ENCODE measurements around the gene SEMG2. TPM values are rescaled to one million over a fixed set of nuclear protein-coding genes. Genes with fewer than 3 reads are reported as not detected.

Gene SEMG2
- total and polyA plus RNA-seq, 10 of the 15 experiments (the other 5 are each of a cell fraction or from before 2014, with no cell fraction given) = not detected

DNA sequence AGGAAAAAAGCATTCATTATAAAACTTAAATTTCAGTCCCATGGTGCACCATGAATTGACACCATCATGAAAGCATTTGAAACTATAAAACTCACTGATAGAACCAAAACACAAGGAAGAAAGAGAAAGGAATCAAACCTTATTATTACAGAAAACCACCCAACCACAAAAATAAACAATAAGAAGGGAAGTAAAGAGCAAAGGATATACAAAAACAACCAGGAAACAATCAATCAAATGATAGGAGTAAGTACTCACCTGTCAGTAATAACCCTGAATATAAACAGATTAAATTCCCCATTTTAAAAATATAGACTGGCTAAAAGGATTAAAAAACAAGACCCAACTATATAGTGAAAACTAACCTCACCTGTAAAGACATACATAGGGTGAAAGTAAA is 27.4 kb downstream of the SEMG2 start (continued):
- TF ChIP-seq, protein P1, sequence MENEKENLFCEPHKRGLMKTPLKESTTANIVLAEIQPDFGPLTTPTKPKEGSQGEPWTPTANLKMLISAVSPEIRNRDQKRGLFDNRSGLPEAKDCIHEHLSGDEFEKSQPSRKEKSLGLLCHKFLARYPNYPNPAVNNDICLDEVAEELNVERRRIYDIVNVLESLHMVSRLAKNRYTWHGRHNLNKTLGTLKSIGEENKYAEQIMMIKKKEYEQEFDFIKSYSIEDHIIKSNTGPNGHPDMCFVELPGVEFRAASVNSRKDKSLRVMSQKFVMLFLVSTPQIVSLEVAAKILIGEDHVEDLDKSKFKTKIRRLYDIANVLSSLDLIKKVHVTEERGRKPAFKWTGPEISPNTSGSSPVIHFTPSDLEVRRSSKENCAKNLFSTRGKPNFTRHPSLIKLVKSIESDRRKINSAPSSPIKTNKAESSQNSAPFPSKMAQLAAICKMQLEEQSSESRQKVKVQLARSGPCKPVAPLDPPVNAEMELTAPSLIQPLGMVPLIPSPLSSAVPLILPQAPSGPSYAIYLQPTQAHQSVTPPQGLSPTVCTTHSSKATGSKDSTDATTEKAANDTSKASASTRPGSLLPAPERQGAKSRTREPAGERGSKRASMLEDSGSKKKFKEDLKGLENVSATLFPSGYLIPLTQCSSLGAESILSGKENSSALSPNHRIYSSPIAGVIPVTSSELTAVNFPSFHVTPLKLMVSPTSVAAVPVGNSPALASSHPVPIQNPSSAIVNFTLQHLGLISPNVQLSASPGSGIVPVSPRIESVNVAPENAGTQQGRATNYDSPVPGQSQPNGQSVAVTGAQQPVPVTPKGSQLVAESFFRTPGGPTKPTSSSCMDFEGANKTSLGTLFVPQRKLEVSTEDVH (IDR thresholded peaks at IDR 0.05; ENCODE audit: low read depth, partially characterized antibody) = no peak

DNA sequence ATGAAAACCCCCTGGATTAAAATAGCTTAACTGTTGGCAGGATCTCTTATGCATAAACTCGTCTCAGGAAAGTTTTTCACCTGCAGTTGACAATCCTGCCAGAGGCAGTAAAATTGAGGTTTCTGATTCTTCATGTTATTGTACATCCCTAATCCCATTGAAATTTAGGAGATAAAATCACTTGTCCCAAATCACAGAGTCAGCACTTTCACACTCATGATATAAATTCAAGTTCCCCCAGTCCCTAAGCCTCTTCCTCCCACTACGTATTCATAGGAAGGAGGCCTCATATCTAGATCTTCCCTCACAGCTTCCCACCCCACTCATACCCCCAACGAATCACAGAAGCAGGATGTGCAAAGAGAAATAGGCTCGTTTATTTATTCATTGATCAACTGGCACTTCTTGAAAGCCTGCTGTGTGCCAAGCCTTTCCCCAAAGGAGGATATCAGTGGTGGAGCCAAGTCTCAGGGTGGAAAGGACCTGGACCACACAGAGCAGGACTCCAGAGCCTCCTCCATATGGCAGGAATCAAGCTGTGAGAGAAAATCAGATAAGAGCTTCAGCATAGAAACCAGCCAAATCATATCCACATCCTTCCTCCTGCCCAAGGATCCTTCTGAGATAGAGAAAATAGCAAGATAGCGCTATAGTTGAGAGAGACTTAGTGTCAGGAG is 30.8 kb downstream of the SEMG2 start:
- intact Hi-C loops (cut with micrococcal nuclease; ENCODE audit: unreplicated experiment) = no loop called here
- ChIA-PET RAD21 (ENCODE audit: unreplicated experiment) (no interaction called here), POLR2A (no interaction called here), SMC1A (ENCODE audit: uncharacterized antibody, unreplicated experiment) (no interaction called here), CTCF (no interaction called here)
- H3K27ac ChIP-seq (ENCODE audit: control insufficient read depth, insufficient read depth) = no peak overlapping the region
- peaks cover 4% of the 10 kb centered on the region for H3K4me1 ChIP-seq (ENCODE audit: control insufficient read depth, insufficient read depth, low read length)
- FAIRE-seq (no peak), ATAC-seq (no peak), DNase-seq (ENCODE audit: low read depth, low spot score) (no peak)
- BruUV-seq (replicated peaks) = no TSS peak
- no peak overlapping the region for H3K4me3 ChIP-seq
- H3K27me3 ChIP-seq (replicated peaks in 1 of 2; ENCODE audit: control insufficient read depth in 2 of 2, insufficient read depth in 2 of 2, low read length in 1 of 2) = peaks cover 0 to 12% of the 10 kb centered on the region in 2 experiments; a peak in 3 of 4 replicates
- 8% methylated on average over 5 of the region's 5 CpGs for WGBS (ENCODE audit: insufficient coverage, insufficient replicate concordance, low lambda C conversion rate, missing lambda C conversion rate)
- no peak overlapping the region for H3K9ac ChIP-seq (ENCODE audit: control insufficient read depth, insufficient read depth, low read length)
- H2AFZ ChIP-seq (ENCODE audit: control insufficient read depth, low read depth, low read length) = no peak overlapping the region
- no peaks in the 10 kb centered on the region for H4K20me1 ChIP-seq (ENCODE audit: control insufficient read depth, insufficient read depth)
- no peaks in the 10 kb centered on the region for H3K9me3 ChIP-seq (replicated peaks; ENCODE audit: control insufficient read depth, insufficient read depth, low read length)
- no peaks in the 10 kb centered on the region for H3K36me3 ChIP-seq (ENCODE audit: control insufficient read depth in 2 of 2, insufficient read depth in 2 of 2, low read length in 1 of 2)
- H3K4me2 ChIP-seq (ENCODE audit: control insufficient read depth, insufficient read depth) = no peak overlapping the region
- H3K79me2 ChIP-seq (ENCODE audit: control insufficient read depth, insufficient read depth, low read length) = no peaks in the 10 kb centered on the region
- in situ Hi-C loops (cut with MboI) = no loop called here
- no peak for TF ChIP-seq CREM (IDR thresholded peaks at IDR 0.05; ENCODE audit: low read depth)
- TF ChIP-seq, protein P2, sequence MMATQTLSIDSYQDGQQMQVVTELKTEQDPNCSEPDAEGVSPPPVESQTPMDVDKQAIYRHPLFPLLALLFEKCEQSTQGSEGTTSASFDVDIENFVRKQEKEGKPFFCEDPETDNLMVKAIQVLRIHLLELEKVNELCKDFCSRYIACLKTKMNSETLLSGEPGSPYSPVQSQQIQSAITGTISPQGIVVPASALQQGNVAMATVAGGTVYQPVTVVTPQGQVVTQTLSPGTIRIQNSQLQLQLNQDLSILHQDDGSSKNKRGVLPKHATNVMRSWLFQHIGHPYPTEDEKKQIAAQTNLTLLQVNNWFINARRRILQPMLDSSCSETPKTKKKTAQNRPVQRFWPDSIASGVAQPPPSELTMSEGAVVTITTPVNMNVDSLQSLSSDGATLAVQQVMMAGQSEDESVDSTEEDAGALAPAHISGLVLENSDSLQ (IDR thresholded peaks at IDR 0.05) = no peak
- no peak for TF ChIP-seq STAT3 (IDR thresholded peaks at IDR 0.05; ENCODE audit: low read depth, low read length)
- no peak for TF ChIP-seq RBBP5 (conservative IDR thresholded peaks at IDR 0.05)
- TF ChIP-seq BCL11A (IDR thresholded peaks at IDR 0.05; ENCODE audit: low read depth, low read length) = no peak
- TF ChIP-seq SREBF1 (IDR thresholded peaks at IDR 0.05; ENCODE audit: low read length) = no peak
- TF ChIP-seq PML (IDR thresholded peaks at IDR 0.05; ENCODE audit: low read length) = no peak
- no peak for TF ChIP-seq ZNF24 (IDR thresholded peaks at IDR 0.05)
- no peak for TF ChIP-seq NFIC (IDR thresholded peaks at IDR 0.05; ENCODE audit: low read depth, low read length)
- TF ChIP-seq CREB1 (IDR thresholded peaks at IDR 0.05; ENCODE audit: low read depth) = no peak
- TF ChIP-seq PAX5 (IDR thresholded peaks at IDR 0.05; ENCODE audit: borderline replicate concordance, low read depth, low read length) = no peak
- no peak for TF ChIP-seq SMARCA5 (IDR thresholded peaks at IDR 0.05)
- TF ChIP-seq KLF5 (IDR thresholded peaks at IDR 0.05; ENCODE audit: partially characterized antibody) = no peak
- TF ChIP-seq, protein P3, sequence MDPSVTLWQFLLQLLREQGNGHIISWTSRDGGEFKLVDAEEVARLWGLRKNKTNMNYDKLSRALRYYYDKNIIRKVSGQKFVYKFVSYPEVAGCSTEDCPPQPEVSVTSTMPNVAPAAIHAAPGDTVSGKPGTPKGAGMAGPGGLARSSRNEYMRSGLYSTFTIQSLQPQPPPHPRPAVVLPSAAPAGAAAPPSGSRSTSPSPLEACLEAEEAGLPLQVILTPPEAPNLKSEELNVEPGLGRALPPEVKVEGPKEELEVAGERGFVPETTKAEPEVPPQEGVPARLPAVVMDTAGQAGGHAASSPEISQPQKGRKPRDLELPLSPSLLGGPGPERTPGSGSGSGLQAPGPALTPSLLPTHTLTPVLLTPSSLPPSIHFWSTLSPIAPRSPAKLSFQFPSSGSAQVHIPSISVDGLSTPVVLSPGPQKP (IDR thresholded peaks at IDR 0.05; ENCODE audit: low read depth, low read length) = no peak
- TF ChIP-seq EZH2 (IDR thresholded peaks at IDR 0.05; ENCODE audit: borderline replicate concordance, control insufficient read depth, low read depth, low read length) = no peak
- no peak for TF ChIP-seq TCF7 (IDR thresholded peaks at IDR 0.05; ENCODE audit: borderline replicate concordance)

All from GM12878 (cell line).